ENCODE measurements around the gene NPBWR2. TPM values are rescaled to one million over a fixed set of nuclear protein-coding genes. Genes with fewer than 3 reads are reported as not detected.
"Not testable (repeated sequence)": the region's sequence is repeated elsewhere in the genome, so short reads cannot be mapped to it uniquely, and the experiment has no call there.

The NPBWR2 gene
- total and polyA plus RNA-seq, 7 donors, result not detected

DNA sequence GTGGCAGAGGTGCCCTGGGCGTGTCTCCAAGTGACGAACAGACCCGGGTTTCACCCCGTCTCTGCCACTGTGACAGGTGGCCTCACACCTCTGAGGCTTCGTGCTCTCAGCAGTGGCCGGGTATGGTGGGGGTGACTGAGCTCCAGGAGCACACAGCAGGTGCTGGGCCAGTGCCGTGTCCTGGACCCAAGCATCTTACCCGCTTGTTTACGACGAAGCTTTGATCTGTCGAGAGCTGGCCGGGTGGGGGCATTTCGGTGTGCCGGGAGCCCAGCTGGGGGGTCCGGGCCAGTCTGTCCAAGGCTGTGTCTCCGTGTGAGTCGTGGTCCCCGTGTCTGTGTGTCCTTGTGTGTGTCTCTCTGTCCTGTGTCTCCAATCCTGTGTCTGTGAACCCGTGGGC, 16.0 kb downstream of the NPBWR2 start:
- H3K36me3 ChIP-seq (ENCODE audit: insufficient read depth in 1 of 2, low read depth in 1 of 2), result no peaks in the 10 kb centered on the region
- TF ChIP-seq, protein P1, sequence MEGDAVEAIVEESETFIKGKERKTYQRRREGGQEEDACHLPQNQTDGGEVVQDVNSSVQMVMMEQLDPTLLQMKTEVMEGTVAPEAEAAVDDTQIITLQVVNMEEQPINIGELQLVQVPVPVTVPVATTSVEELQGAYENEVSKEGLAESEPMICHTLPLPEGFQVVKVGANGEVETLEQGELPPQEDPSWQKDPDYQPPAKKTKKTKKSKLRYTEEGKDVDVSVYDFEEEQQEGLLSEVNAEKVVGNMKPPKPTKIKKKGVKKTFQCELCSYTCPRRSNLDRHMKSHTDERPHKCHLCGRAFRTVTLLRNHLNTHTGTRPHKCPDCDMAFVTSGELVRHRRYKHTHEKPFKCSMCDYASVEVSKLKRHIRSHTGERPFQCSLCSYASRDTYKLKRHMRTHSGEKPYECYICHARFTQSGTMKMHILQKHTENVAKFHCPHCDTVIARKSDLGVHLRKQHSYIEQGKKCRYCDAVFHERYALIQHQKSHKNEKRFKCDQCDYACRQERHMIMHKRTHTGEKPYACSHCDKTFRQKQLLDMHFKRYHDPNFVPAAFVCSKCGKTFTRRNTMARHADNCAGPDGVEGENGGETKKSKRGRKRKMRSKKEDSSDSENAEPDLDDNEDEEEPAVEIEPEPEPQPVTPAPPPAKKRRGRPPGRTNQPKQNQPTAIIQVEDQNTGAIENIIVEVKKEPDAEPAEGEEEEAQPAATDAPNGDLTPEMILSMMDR (IDR thresholded peaks at IDR 0.05), result no peak
- H3K27ac ChIP-seq, result no peak overlapping the region
- intact Hi-C loops (cut with DNase I), result no loop called here
- peaks cover 0 to 17% (median 13%) of the 10 kb centered on the region in 3 donors for H3K27me3 ChIP-seq (ENCODE audit: insufficient read depth in 3 of 3, low read length in 2 of 3)
- H3K9me3 ChIP-seq, result no peaks in the 10 kb centered on the region
- WGBS, 3 donors, result 49 to 59% (median 56%) methylated on average over 18 to 19 of the region's 19 CpGs
- DNase-seq (no peak), ATAC-seq (no peak)
- no peak overlapping the region for H3K4me3 ChIP-seq
- no peaks in the 10 kb centered on the region for H3K4me1 ChIP-seq

DNA sequence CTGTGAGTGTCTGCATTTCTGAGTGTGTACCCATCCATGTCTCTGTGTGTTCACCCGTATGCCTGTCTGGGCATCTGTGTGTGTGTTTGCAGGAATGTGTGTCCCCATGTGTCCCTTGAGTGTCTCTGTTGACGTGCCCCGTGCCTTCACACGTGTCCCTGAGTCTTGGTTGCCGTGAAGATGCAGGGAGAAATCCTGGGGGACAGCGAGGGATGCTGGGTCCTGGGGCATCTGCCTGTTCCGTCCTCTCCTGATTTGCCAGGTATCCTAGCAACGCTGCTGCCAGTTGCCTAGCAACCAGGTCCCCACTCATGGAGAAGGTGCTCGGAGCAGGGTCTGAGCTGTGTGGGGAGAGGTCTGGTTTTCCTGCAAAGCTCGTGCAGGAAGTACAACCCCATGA, 17.2 kb downstream of the NPBWR2 start:
- DNase-seq, result no peak
- Histone ChIP-seq H3K9me3 (no peaks in the 10 kb centered on the region), H3K27me3 (ENCODE audit: insufficient read depth in 3 of 3, low read length in 2 of 3) (peaks cover 0 to 26% (median 15%) of the 10 kb centered on the region in 3 donors), H3K4me1 (no peaks in the 10 kb centered on the region), H3K4me3 (no peak overlapping the region), H3K36me3 (ENCODE audit: insufficient read depth in 1 of 2, low read depth in 1 of 2) (no peaks in the 10 kb centered on the region), H3K27ac (no peak overlapping the region)
- ATAC-seq, result no peak
- TF ChIP-seq, protein P1 (IDR thresholded peaks at IDR 0.05), result no peak
- WGBS, 3 donors, result 48 to 55% (median 48%) methylated on average over 10 of the region's 10 CpGs
- intact Hi-C loops (cut with DNase I), result no loop called here

DNA sequence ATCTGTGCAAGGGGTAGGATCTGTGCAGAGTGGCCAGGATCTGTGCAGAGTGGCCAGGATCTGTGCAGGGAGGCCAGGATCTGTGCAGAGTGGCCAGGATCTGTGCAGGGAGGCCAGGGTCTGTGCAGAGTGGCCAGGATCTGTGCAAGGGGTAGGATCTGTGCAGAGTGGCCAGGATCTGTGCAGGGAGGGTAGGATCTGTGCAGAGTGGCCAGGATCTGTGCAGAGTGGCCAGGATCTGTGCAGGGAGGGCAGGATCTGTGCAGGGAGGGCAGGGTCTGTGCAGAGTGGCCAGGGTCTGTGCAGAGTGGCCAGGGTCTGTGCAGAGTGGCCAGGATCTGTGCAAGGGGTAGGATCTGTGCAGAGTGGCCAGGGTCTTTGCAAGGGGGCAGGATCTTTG, 18.8 kb downstream of the NPBWR2 start:
- H3K36me3 ChIP-seq (ENCODE audit: insufficient read depth in 1 of 2, low read depth in 1 of 2); H3K4me3 ChIP-seq; ATAC-seq; intact Hi-C loops (cut with DNase I); H3K4me1 ChIP-seq; H3K27ac ChIP-seq; H3K9me3 ChIP-seq; DNase-seq: not testable (repeated sequence)
- H3K27me3 ChIP-seq (ENCODE audit: insufficient read depth in 3 of 3, low read length in 2 of 3), result peaks cover 0 to 42% (median 22%) of the 10 kb centered on the region in 3 donors

DNA sequence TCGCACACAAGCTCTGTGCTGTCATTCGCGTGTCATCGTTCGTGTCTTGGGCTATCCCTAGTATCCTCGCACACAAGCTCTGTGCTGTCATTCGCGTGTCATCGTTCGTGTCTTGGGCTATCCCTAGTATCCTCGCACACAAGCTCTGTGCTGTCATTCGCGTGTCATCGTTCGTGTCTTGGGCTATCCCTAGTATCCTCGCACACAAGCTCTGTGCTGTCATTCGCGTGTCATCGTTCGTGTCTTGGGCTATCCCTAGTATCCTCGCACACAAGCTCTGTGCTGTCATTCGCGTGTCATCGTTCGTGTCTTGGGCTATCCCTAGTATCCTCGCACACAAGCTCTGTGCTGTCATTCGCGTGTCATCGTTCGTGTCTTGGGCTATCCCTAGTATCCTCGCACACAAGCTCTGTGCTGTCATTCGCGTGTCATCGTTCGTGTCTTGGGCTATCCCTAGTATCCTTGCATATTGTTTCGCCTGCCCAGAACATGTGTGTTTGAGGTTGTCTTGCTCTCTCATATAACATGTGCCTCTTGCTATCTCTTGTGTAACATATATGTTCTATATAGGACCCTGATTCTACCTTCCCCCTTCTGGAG, 20.0 kb downstream of the NPBWR2 start:
- H3K4me3 ChIP-seq; DNase-seq; H3K9me3 ChIP-seq; H3K4me1 ChIP-seq; intact Hi-C loops (cut with DNase I); H3K36me3 ChIP-seq (ENCODE audit: insufficient read depth in 1 of 2, low read depth in 1 of 2); ATAC-seq; H3K27ac ChIP-seq: not testable (repeated sequence)
- 91 to 98% (median 96%) methylated on average over 6 of the region's 36 CpGs for WGBS, 3 donors
- peaks cover 0 to 53% (median 19%) of the 10 kb centered on the region in 3 donors for H3K27me3 ChIP-seq (ENCODE audit: insufficient read depth in 3 of 3, low read length in 2 of 3)

DNA sequence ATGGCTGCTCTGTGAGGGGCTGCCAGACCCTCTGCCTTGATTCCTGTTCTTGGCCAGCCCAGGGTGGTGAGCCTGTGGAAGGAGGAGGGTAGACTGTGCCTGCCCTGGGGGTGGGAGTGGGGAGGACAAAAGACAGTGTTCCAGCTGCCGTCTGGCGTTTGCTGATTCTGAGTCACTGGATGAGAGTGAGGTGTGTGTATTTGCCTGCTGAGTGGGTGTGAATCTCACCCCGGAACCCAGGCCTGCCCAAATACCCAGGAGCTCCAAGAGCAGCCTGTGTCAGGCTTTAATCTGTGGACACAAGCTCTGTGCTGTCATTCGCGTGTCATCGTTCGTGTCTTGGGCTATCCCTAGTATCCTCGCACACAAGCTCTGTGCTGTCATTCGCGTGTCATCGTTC, 20.6 kb downstream of the NPBWR2 start:
- WGBS, 3 donors, result 88 to 93% (median 92%) methylated on average over 7 to 10 of the region's 11 CpGs
- TF ChIP-seq, protein P1 (IDR thresholded peaks at IDR 0.05), result no peak
- no peak overlapping the region for H3K4me3 ChIP-seq
- H3K9me3 ChIP-seq, result no peaks in the 10 kb centered on the region
- ATAC-seq, result no peak
- H3K27me3 ChIP-seq (ENCODE audit: insufficient read depth in 3 of 3, low read length in 2 of 3), result peaks cover 0 to 54% (median 17%) of the 10 kb centered on the region in 3 donors
- H3K27ac ChIP-seq, result no peak overlapping the region
- peaks cover 9% of the 10 kb centered on the region for H3K4me1 ChIP-seq
- no peak for DNase-seq
- no peaks in the 10 kb centered on the region for H3K36me3 ChIP-seq (ENCODE audit: insufficient read depth in 1 of 2, low read depth in 1 of 2)
- intact Hi-C loops (cut with DNase I), result no loop called here

DNA sequence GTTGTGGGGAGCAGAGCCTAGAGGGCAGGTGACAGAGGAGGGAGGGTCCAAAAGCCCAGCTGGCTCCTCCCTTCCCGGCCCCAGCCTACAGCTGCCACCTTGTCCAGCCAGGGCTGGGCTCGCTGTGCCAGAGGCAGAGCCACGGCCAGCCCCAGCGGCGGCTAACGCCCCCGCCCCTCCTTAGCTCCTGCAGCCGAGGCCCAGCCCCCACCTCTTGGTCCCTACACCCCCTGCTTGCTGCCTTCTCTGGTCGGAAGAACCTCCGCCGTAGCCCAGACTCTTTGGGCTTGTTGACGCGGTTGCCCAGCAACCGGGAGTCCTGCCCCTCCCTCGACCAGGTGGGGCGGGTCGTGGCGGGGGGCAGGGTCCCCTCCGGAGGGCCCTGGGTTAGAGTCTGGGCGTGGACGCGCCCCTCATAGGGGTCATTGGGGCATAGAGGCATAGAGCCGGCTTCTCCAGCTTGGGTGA, 22.6 kb downstream of the NPBWR2 start:
- 7 to 15% (median 7%) methylated on average over 19 to 23 of the region's 23 CpGs for WGBS, 3 donors
- DNase-seq (no peak), ATAC-seq (no peak)
- H3K9me3 ChIP-seq, result no peaks in the 10 kb centered on the region
- no peaks in the 10 kb centered on the region for H3K36me3 ChIP-seq (ENCODE audit: insufficient read depth in 1 of 2, low read depth in 1 of 2)
- H3K27ac ChIP-seq, result no peak overlapping the region
- intact Hi-C loops (cut with DNase I), result no loop called here
- H3K4me3 ChIP-seq, result no peak overlapping the region
- H3K27me3 ChIP-seq (ENCODE audit: insufficient read depth in 3 of 3, low read length in 2 of 3), result peaks cover 0 to 54% (median 17%) of the 10 kb centered on the region in 3 donors
- peaks cover 9% of the 10 kb centered on the region for H3K4me1 ChIP-seq
- TF ChIP-seq, protein P1 (IDR thresholded peaks at IDR 0.05), result no peak

All from psoas muscle (tissue), 8 donors.